Right cardiac atrium (tissue), 5 donors: ENCODE data around the gene PSPC1. TPM values are rescaled to one million over a fixed set of nuclear protein-coding genes. Genes with fewer than 3 reads are reported as not detected.
A peak's percentile ranks its signal among the peaks of the same experiment; 100 is the strongest.
"Not testable (repeated sequence)": the region's sequence is repeated elsewhere in the genome, so short reads cannot be mapped to it uniquely, and the experiment has no call there.

ENCODE experiments used
- ATAC-seq, 2 donors: fragments of 200-7000 bp; cut with Tn5 transposase; one replicate each; pipeline versions ENCODE4 v1.8.0 to v1.9.1; 2020; ENCODE audit warnings: moderate library complexity in 2 of 2, mild to moderate bottlenecking in 1 of 2
- DNase-seq, 3 donors: peaks; one replicate each; pipeline ENCODE4 v3.0.0-alpha.2; 2020
- H3K27ac ChIP-seq: one replicate; pipeline ENCODE4 v1.5.1; 2013; ENCODE audit warnings: mild to moderate bottlenecking, low read length, control low read depth, moderate library complexity
- H3K27me3 ChIP-seq: one replicate; pipeline ENCODE4 v1.6.1; 2013; ENCODE audit not compliant: control insufficient read depth, insufficient read depth
- H3K4me1 ChIP-seq: one replicate; pipeline ENCODE4 v1.6.1; 2013; ENCODE audit warnings: low read length; ENCODE audit not compliant: control insufficient read depth, insufficient read depth
- H3K4me3 ChIP-seq: one replicate; pipeline ENCODE4 v1.5.1; 2013; ENCODE audit warnings: low read length, control low read depth
- H3K9me3 ChIP-seq: one replicate; pipeline ENCODE4 v1.6.1; 2013; ENCODE audit warnings: low read length; ENCODE audit not compliant: control insufficient read depth
- WGBS: extraction: QIAGEN DNeasy Blood & Tissue Kit; methylation state at CpG from one replicate; pipeline ENCODE4 v1.1.7; 2013; 5-methylcytosine and 5-hydroxymethylcytosine counted together
- intact Hi-C, 4 donors: fragments of 100-400 bp; cut with DNase I; formaldehyde crosslinking; loops; one replicate each; pipeline versions ENCODE4 v1.11.0 to v1.14.0; 2022 to 2023
- long read RNA-seq, 4 donors: library from polyadenylated mRNA; unstranded; transcript quantifications; one replicate each; pipeline ENCODE4 v2.0.0, GENCODE V29; 2020 to 2021
- polyA plus RNA-seq: library from polyadenylated mRNA; stranded (reverse); fragments of 200-250 nt; gene quantifications from one replicate; pipeline ENCODE4 v1.2.3, GENCODE V29; 2013
- total RNA-seq, 4 donors: library from RNA; stranded (reverse); fragmentation: NEBNext Ultra II Directional; extraction: Animal tissue kit (Norgen Biotek cat#: 25700); gene quantifications; one replicate each; pipeline ENCODE4 v1.2.1, GENCODE V29; 2021
- donor health status: healthy with polysubstance abuse.
- donor health status: DM: no; HTN: yes; CAD: no.
- donor health status: DM: no; HTN: no; CAD: no.
- donor health status: DM: no; HTN: yes; CAD: no; lungs with severe emphysema.
- donor health status: DM: yes; HTN: yes; CAD: no.

Gene PSPC1, protein sequence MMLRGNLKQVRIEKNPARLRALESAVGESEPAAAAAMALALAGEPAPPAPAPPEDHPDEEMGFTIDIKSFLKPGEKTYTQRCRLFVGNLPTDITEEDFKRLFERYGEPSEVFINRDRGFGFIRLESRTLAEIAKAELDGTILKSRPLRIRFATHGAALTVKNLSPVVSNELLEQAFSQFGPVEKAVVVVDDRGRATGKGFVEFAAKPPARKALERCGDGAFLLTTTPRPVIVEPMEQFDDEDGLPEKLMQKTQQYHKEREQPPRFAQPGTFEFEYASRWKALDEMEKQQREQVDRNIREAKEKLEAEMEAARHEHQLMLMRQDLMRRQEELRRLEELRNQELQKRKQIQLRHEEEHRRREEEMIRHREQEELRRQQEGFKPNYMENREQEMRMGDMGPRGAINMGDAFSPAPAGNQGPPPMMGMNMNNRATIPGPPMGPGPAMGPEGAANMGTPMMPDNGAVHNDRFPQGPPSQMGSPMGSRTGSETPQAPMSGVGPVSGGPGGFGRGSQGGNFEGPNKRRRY
- 10 to 100 TPM; 26.9 to 29.1 (median 28.5) TPM for total RNA-seq
- polyA plus RNA-seq, result 25.4 TPM
- long read RNA-seq, donor 1, transcript PSPC1-204 (8 exons, 1,709 nt), result minor isoform, 9 of 62 reads
- long read RNA-seq, donor 1, transcript PSPC1-201 (9 exons, 2,407 nt), result major isoform, 40 of 62 reads
- long read RNA-seq, donor 1, partial matches to known transcripts, result 1 of 62 reads
- long read RNA-seq, donor 1, other reads (novel, unspliced or antisense), result 7 of 62 reads
- long read RNA-seq, donor 2, transcript PSPC1-203 (8 exons, 1,647 nt), result minor isoform, 6 of 22 reads
- long read RNA-seq, donor 2, transcript PSPC1-201 (9 exons, 2,407 nt), result major isoform, 13 of 22 reads
- long read RNA-seq, donor 2, partial matches to known transcripts, result 1 of 22 reads
- long read RNA-seq, donor 2, other reads (novel, unspliced or antisense), result 1 of 22 reads
- long read RNA-seq, donor 3, transcript PSPC1-203 (8 exons, 1,647 nt), result minor isoform, 32 of 160 reads
- long read RNA-seq, donor 3, transcript PSPC1-204 (8 exons, 1,709 nt), result minor isoform, 11 of 160 reads
- long read RNA-seq, donor 3, transcript PSPC1-201 (9 exons, 2,407 nt), result major isoform, 81 of 160 reads
- long read RNA-seq, donor 3, partial matches to known transcripts, result 6 of 160 reads
- long read RNA-seq, donor 3, other reads (novel, unspliced or antisense), result 30 of 160 reads
- long read RNA-seq, donor 4, transcript PSPC1-201 (9 exons, 2,407 nt), result major isoform, 23 of 30 reads
- long read RNA-seq, donor 4, partial matches to known transcripts, result 1 of 30 reads
- long read RNA-seq, donor 4, other reads (novel, unspliced or antisense), result 2 of 30 reads

DNA sequence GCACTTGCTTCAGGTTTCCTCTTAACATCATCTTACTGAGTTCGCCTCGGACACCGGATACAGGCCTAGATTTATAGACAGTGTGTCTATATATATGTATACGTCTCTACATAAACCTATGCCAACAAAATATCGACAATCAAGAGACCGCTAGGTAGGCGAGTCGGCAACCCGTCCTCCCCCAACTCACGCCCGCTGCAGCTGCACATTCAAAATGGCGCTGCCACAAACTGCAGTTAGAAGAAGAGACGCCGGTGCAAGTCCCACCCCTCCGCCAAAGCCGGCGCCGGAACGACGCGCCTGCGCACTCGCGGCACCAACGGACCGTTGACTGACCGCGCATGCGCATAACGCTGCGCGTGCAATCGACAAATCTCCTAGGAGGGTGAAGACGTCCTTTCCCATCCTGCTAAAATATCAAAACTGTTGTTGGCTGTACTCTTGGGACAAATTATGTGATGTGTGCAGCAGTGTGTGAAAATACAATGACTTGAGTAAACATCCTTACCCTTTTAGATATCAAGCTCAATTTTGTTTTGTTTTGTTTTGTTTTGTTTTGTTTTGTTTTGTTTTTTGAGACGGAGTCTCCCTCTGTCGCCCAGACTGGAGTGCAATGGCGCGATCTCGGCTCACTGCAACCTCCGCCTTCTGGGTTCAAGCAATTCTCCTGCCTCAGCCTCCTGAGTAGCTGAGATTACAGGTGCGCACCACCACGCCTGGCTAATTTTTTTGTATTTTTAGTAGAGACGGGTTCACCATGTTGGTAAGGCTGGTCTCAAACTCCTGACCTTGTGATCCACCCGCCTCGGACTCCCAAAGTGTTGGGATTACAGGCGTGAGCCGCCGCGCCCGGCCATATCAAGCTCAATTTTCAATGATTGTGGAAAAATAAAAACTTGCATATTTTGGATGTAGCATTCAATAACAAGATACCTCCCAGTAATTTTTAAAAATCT is at the start of gene PSPC1:
Gene PSPC1, minus strand, starts transcription at position 219 of the 956 bp plus-strand sequence. Its CDS starts 188 bp downstream, at position 31.
- H3K27me3 ChIP-seq, H3K9me3 ChIP-seq, intact Hi-C loops, H3K4me1 ChIP-seq: not testable (repeated sequence)
- ATAC-seq (peak; percentile 97), DNase-seq (peak; percentile 95 to 99 (median 97))
- Histone ChIP-seq H3K4me3 (peak within 1 kb of the TSS; percentile 75), H3K27ac (peak within 1 kb of the TSS; percentile 90)
- WGBS, result 21% methylated on average over 50 of the region's 50 CpGs

DNA sequence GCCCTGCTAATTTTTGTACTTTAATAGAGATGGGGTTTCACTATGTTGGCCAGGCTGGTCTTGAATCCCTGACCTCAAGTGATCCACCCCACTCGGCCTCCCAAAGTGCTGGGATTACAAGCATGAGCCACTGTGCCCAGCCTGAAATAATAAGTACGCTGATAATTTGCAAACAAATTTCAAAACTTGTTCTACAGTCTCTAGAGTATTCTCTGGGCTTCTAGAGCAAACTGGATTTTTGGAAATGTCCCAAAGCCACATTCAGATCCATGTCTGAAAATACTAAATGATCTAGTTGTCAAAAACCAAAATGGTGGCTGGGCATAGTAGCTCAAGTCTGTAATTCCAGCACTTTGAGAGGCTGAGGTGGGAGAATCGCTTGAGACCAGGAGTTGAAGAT is 39.9 kb upstream of the PSPC1 start:
- no peak overlapping the region for H3K27ac ChIP-seq
- H3K4me3 ChIP-seq, result no peak overlapping the region
- no peaks in the 10 kb centered on the region for H3K27me3 ChIP-seq
- intact Hi-C loops, result no loop called here
- no peaks in the 10 kb centered on the region for H3K4me1 ChIP-seq
- DNase-seq (no peak), ATAC-seq (peak in 1 of 2 donors; percentile 55)
- H3K9me3 ChIP-seq, result no peaks in the 10 kb centered on the region
- WGBS, result 79% methylated on average over 3 of the region's 3 CpGs

DNA sequence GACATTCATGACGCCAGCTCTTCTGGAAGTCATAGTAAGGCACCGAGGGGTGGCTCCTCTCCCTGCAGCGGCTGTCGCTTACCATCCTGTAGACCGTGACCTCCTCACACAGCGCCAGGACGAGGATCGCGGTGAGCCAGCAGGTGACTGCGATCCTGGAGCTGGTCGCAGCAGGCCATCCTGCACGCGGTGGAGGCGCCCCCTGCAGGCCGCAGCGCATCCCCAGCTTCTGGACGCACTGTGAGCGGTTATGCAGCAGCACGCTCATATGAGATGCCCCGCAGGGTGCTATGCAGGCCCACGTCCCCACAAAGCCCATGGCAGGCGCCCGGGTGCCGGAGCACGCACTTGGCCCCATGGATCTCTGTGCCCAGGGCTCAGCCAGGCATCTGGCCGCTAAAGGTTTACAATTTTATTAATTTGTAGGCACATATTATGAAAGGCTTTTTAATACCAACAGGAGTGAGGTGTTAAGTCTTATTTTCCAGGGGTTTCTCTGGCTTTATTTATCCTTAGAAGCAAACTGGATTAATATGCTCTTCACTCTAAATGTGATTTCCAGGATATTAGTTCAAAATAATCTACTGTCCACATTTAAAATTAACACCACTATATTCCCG is 35.6 kb upstream of the PSPC1 start:
- DNase-seq (peak; percentile 19 to 74 (median 73)), ATAC-seq (peak; percentile 64 to 65)
- Histone ChIP-seq H3K9me3 (no peaks in the 10 kb centered on the region), H3K4me1 (no peaks in the 10 kb centered on the region), H3K4me3 (no peak overlapping the region), H3K27ac (no peak overlapping the region), H3K27me3 (no peaks in the 10 kb centered on the region)
- intact Hi-C loops, result no loop called here
- WGBS, result 74% methylated on average over 27 of the region's 27 CpGs

DNA sequence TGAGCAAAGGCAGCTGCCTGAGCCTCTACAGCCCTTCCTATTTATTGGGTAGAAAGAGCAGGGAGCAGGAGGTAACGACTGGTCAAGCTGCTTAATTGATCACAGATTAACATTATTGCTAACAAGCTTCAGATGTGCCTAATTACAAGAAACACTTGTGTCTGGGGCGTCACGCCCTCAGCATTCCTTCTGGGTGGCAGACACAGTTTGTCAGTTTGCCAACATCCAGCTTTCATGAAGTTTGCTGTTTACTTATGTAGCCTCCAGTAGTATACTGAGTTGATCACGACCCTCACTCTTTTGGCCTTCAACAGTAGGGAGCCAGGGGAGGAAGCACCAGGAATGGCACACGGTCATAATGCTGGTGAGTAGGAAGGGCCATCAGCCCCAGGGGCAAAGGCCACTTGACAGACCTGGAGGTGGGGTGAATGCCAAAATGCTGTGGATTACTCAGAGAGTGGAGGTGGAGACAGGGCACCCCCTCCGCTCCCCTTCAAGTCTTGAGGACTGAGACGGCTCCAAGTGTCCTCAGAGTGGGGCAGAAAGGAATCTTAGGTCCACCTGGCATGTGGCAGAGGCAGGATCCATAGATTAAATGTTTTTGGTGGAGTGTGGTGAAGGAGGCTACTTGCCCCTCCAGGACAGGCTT is 34.9 kb upstream of the PSPC1 start:
- no peaks in the 10 kb centered on the region for H3K27me3 ChIP-seq
- no peak overlapping the region for H3K4me3 ChIP-seq
- ATAC-seq (no peak), DNase-seq (peak in 1 of 3 donors; percentile 13)
- intact Hi-C loops, result no loop called here
- WGBS, result 92% methylated on average over 7 of the region's 7 CpGs
- no peaks in the 10 kb centered on the region for H3K4me1 ChIP-seq
- H3K27ac ChIP-seq, result no peak overlapping the region
- no peaks in the 10 kb centered on the region for H3K9me3 ChIP-seq

DNA sequence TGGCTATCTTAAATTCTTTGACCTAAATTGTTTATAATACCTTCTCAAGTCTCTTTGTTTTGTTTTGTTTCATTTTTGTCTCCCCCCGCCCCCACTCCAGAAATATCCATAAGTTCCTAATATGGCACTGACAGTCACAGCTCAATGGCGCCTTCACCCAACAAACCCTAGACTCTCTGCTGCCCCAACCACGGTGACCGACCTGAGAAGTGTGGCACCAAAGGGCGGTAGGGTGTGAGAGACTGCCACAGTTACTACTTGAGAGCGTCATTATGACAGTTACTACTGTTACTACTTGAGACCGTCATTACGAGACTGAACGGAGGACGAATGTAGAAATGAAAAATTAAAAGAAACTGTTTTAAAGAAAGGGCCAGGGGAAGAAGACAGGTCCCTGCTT is 34.4 kb upstream of the PSPC1 start:
- WGBS, result 93% methylated on average over 10 of the region's 10 CpGs
- H3K27ac ChIP-seq, result no peak overlapping the region
- H3K27me3 ChIP-seq, result no peaks in the 10 kb centered on the region
- no peak overlapping the region for H3K4me3 ChIP-seq
- ATAC-seq (no peak), DNase-seq (peak in 1 of 3 donors; percentile 11)
- H3K9me3 ChIP-seq, result no peaks in the 10 kb centered on the region
- intact Hi-C loops, result no loop called here
- H3K4me1 ChIP-seq, result no peaks in the 10 kb centered on the region

DNA sequence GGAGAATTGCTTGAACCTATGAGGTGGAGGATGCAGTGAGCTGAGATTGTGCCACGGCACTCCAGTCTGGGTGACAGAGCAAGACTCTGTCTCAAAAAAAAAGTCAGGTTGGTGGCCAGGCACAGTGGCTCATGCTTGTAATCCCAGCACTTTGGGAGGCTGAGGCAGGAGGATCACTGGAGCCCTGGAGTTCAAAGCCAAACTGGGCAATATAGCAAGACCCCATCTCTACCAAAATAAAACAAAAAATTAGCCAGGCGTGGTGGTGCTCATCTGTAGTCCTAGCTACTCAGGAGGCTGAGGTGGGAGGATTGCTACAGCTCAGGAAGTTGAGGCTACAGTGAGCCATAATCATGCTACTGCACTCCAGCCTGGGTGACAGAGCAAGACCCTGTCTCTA is 33.1 kb upstream of the PSPC1 start:
- not testable (repeated sequence) for H3K4me1 ChIP-seq
- 99% methylated on average over 2 of the region's 2 CpGs for WGBS

DNA sequence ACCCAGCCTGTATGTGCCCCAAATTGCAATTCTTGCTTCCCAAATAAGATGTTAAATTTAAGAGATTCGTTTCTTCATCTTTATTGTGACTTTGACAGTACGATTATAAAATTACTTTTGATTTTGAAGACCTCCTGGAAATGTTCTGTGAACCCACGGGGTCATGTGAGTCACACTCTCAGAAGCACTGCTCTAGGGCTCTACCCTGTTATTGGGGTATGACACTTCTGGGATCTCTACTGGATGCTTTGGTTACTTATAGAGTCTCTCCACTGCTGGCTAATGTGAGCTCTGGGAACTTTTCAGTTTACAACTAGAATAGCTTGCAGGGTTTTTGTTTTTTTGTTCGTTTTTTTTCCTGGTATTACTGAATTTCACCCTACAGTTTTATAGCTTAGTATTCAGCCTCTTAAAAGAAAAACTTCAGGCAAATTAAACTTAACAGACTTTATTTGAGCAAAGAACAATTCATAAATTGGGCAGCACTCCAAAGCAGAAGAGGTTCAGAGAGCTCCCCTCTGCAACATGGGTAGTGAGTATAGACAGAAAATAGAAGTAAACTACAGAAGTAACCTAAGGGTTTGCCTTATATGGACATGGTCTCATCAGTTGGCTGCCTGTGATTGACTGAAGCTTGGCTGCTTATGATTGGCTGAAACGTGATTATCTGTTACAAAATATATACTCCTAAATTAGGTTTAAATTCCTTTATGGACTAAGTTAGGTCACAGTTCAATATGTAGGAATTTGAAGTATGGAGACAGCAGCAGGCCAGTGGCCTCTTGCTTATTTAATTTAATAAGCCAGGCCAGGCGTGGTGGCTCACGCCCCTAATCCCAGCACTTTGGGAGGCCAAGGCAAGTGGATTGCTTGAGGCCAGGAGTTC is 28.5 kb upstream of the PSPC1 start:
- no peak for ATAC-seq
- Histone ChIP-seq H3K4me1 (no peaks in the 10 kb centered on the region), H3K27ac (no peak overlapping the region), H3K27me3 (no peaks in the 10 kb centered on the region), H3K9me3 (no peaks in the 10 kb centered on the region), H3K4me3 (no peak overlapping the region)
- intact Hi-C loops, result no loop called here
- no peak for DNase-seq
- 95% methylated on average over 7 of the region's 7 CpGs for WGBS

More for the DNA sequence above, 33.1 kb upstream of the PSPC1 start:
- DNase-seq, intact Hi-C loops, H3K9me3 ChIP-seq, H3K4me3 ChIP-seq, ATAC-seq, H3K27ac ChIP-seq, H3K27me3 ChIP-seq: not testable (repeated sequence)

DNA sequence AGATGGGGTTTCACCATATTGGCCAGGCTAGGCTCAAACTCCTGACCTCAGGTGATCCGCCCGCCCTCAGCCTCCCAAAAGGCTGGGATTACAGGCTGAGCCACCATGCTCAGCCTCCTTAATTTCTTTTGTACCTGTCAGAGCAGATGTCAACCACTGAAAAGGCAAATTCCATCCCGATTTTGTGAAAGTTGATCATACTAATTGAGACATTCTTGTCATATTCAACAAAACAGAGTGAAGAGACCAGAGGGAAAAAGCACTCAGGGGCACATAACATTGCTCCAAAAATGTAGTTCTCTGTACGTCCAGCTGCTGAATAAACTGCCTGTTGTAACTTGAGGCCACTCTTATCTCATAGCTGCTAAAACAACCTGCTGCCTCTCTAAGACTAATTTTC is 27.4 kb upstream of the PSPC1 start:
- Histone ChIP-seq H3K4me3 (no peak overlapping the region), H3K27me3 (no peaks in the 10 kb centered on the region), H3K27ac (no peak overlapping the region), H3K4me1 (no peaks in the 10 kb centered on the region), H3K9me3 (no peaks in the 10 kb centered on the region)
- ATAC-seq, result no peak
- intact Hi-C loops, result no loop called here
- WGBS, result 92% methylated on average over 4 of the region's 4 CpGs
- no peak for DNase-seq

DNA sequence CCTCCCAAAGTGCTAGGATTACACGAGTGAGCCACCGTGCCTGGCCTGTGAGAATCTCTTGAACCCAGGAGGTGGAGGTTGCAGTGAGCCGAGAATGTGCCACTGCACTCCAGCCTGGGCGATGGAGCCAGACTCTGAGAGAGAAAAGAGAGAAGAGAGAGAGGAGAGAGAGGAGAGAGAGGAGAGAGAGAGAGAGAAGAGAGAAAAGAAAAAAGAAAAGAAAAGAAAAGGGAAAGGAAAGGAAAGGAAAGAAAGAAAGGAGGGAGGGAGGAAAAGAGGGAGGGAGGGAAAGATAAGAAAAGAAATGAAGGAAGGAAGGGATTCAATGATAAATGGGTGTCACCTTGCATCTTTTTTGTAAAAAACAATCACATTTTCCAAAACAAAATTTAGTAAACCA is 23.0 kb upstream of the PSPC1 start:
- Histone ChIP-seq H3K27me3 (no peaks in the 10 kb centered on the region), H3K4me1 (no peaks in the 10 kb centered on the region), H3K9me3 (no peaks in the 10 kb centered on the region), H3K27ac (no peak overlapping the region), H3K4me3 (no peak overlapping the region)
- 95% methylated on average over 4 of the region's 4 CpGs for WGBS
- DNase-seq (peak in 2 of 3 donors; percentile 8 to 37), ATAC-seq (no peak)
- intact Hi-C loops, result no loop called here
